ENCODE measurements around the gene HBE1.

GRCh38 chr11:5288108-5288905 is 18.6 kb upstream of the HBE1 start:
- no peak for TF ChIP-seq CTCF (tag by site-specific recombination; IDR thresholded peaks at IDR 0.05)
- no peak for TF ChIP-seq PRDM10 (tag by site-specific recombination; IDR thresholded peaks at IDR 0.05)
- no peak for TF ChIP-seq REST (tag by site-specific recombination; IDR thresholded peaks at IDR 0.05)
- no peak for TF ChIP-seq ZBTB17 (tag by site-specific recombination; IDR thresholded peaks at IDR 0.05)
- no peak for TF ChIP-seq MZF1 (tag by site-specific recombination; IDR thresholded peaks at IDR 0.05; ENCODE audit: borderline replicate concordance)
- no peak for TF ChIP-seq ZNF704 (tag by site-specific recombination; IDR thresholded peaks at IDR 0.05)
- TF ChIP-seq ZBTB11 (tag by site-specific recombination; conservative IDR thresholded peaks at IDR 0.05; ENCODE audit: low read depth): no peak

Measured in HEK293 (cell line).